ENCODE data around the gene JAML. TPM values are rescaled to one million over a fixed set of nuclear protein-coding genes. Genes with fewer than 3 reads are reported as not detected.

Gene JAML
- total RNA-seq, 2 donors from 2014 or later, result 79.9 to 84.0 TPM

DNA sequence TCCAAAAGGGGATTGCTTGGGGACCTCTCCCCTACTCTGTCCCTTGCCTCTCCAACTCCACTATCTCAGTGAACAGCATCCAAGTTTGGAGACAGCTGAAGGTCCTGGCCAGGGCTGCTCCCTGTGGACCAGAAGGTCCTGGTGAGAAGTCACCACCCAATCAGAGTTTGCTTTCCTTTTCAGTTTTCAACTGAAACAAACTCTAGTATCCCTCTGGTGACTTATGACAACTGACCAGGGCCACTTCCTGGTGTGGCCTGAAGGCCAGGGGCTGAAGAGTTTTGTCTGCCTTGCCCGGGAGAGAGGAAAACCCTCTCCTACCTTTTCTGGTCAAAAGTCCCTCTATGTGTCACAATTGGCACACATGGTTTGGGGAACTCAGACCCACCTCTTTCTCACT, 5.1 kb downstream of the JAML start:
- Mint-ChIP-seq H3K4me3 (peak overlapping the region; percentile 77), H3K4me1 (peaks cover 73% of the 10 kb centered on the region), H3K27ac (peak overlapping the region; percentile 95), H3K27me3 (no peaks in the 10 kb centered on the region), H3K36me3 (ENCODE audit: low read depth) (no peaks in the 10 kb centered on the region)
- ATAC-seq (no peak), DNase-seq (no peak)
- H3K9me3 ChIP-seq (ENCODE audit: control insufficient read depth, low read length, poor library complexity, severe bottlenecking), result no peaks in the 10 kb centered on the region

DNA sequence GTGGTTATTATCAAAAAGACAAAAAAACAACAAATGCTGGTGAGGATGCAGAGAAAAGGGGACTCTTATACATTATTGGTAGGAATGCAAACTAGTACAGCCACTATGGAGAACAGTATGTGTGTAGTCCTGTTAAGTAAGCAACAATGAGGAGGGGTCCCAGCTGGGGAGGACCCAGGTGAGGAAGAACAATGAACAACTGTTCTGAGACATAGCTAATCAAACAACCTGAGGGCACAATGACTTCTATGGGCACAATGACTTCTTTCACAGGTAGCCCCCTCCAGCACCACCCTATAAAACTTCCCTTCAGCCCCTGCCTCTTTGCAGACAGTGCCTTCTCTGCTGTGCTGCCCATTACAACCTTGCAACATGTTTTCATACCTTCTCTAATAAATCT, 5.6 kb downstream of the JAML start:
- Mint-ChIP-seq H3K36me3 (ENCODE audit: low read depth) (no peaks in the 10 kb centered on the region), H3K27ac (peak overlapping the region; percentile 95), H3K4me3 (peak overlapping the region; percentile 77), H3K4me1 (peaks cover 74% of the 10 kb centered on the region), H3K27me3 (no peaks in the 10 kb centered on the region)
- no peaks in the 10 kb centered on the region for H3K9me3 ChIP-seq (ENCODE audit: control insufficient read depth, low read length, poor library complexity, severe bottlenecking)
- ATAC-seq (no peak), DNase-seq (no peak)

DNA sequence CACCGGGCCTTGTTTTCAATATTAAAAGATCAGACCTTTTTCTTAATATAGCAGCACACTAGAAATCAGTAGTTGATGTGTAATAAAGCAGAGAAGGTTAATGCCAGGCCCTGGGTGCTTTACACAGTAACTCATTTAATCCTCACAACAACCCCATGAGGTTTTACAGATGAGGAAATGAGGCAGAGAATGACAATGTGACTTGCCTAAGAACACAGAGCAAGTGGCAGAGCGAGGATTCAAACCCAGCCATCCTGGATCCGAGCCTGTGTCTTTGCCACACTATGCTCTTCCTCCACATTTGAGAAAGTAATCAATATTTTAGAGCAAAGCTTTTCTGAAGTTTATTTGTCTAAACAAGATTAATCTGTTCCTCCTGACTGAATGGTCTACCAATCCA, 7.2 kb downstream of the JAML start:
- no peak for DNase-seq

DNA sequence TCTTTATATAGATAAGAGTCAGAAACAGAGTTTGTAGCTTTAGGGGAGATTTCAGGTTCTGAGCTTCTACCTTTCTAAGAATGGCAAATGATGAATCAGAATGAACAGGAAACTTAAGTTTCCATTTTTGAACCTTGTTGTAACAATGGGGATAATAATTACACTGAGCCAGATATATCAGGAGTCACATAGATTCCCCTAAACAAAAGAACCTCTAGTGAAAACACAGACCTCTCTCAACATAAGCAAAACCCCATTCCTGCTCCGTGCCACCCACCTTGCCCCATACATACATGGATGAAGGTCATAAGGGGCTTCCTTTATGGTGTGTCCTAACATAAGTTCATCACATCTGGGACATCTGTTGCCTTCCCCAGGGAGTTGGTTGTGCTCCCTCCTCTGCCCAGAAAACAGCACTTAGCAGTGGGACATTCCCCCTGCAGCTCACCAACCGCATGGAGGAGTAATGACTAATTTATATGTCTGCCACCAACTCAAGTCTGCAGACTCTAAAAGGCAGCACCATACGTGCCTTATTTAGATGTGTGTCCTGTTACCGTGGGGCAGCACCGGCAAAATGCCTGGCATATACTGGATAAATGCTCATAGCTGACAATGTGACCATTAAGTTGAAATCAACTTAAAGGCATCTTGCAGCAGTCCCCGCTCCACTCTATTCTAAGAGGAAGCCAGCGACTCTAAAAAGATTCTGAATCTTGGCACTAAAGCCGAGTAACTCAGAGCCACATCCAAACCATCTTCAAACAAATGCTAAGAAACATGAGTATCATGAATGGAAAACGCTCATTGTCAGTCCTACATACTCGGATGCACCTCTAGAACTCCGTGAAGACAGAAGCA, 8.0 kb downstream of the JAML start:
- peak overlapping the region; percentile 95 for H3K27ac Mint-ChIP-seq
- H3K9me3 ChIP-seq (ENCODE audit: control insufficient read depth, low read length, poor library complexity, severe bottlenecking), result no peaks in the 10 kb centered on the region
- peak in 1 of 3 donors; percentile 37 for DNase-seq

More for the DNA sequence above, 7.2 kb downstream of the JAML start:
- peak overlapping the region; percentile 91 for H3K4me3 Mint-ChIP-seq
- no peaks in the 10 kb centered on the region for H3K27me3 Mint-ChIP-seq
- peak overlapping the region; percentile 95 for H3K27ac Mint-ChIP-seq
- H3K9me3 ChIP-seq (ENCODE audit: control insufficient read depth, low read length, poor library complexity, severe bottlenecking), result no peaks in the 10 kb centered on the region
- peaks cover 5% of the 10 kb centered on the region for H3K36me3 Mint-ChIP-seq (ENCODE audit: low read depth)
- H3K4me1 Mint-ChIP-seq, result peaks cover 76% of the 10 kb centered on the region
- ATAC-seq, result peak; percentile 57

DNA sequence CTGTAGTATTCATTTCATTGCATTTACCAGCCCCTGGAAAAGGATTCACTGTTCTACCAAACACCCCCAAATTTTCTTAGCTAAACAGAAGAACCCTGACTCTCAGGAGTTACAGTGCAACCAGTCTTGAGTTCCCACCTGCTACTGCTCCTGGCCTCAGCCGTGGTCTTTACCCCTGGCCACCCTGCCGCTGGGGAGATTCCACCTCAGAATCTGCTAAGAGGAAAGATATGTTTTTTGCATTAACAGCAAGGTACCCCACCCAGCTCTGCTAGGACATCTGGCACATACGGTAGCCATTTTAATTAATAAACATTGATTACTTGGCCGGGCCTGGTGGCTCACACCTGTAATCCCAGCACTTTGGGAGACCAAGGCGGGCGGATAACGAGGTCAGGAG, 9.0 kb downstream of the JAML start:
- no peaks in the 10 kb centered on the region for H3K9me3 ChIP-seq (ENCODE audit: control insufficient read depth, low read length, poor library complexity, severe bottlenecking)
- Mint-ChIP-seq H3K27ac (peak overlapping the region; percentile 95), H3K4me3 (peak overlapping the region; percentile 91), H3K27me3 (no peaks in the 10 kb centered on the region), H3K4me1 (peaks cover 78% of the 10 kb centered on the region), H3K36me3 (ENCODE audit: low read depth) (peaks cover 14% of the 10 kb centered on the region)
- ATAC-seq (no peak), DNase-seq (no peak)

More for the DNA sequence above, 8.0 kb downstream of the JAML start:
- H3K4me1 Mint-ChIP-seq, result peaks cover 79% of the 10 kb centered on the region
- peaks cover 10% of the 10 kb centered on the region for H3K36me3 Mint-ChIP-seq (ENCODE audit: low read depth)
- no peaks in the 10 kb centered on the region for H3K27me3 Mint-ChIP-seq
- peak; percentile 87 for ATAC-seq
- peak overlapping the region; percentile 91 for H3K4me3 Mint-ChIP-seq

DNA sequence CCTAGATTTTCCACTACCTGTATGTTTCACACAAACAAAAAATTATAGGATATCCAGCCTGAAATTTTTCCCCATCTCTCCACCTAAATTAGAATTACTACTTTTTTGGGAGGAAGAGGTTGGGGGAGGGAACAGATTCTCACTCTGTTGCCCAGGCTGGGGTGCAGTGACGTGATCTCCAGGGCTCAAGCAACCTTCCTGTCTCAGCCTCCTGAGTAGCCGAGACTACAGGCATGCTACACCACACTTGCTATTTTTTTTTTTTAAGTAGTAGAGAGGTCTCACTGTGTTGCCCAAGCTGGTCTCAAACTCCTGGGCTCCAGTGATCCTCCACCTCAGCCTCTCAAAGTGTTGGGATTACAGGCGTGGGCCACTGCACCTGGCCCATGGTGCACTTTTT, 9.5 kb downstream of the JAML start:
- H3K36me3 Mint-ChIP-seq (ENCODE audit: low read depth), result peaks cover 14% of the 10 kb centered on the region
- peak overlapping the region; percentile 74 for H3K4me3 Mint-ChIP-seq
- DNase-seq (no peak), ATAC-seq (peak; percentile 24)
- peak overlapping the region; percentile 95 for H3K27ac Mint-ChIP-seq
- H3K9me3 ChIP-seq (ENCODE audit: control insufficient read depth, low read length, poor library complexity, severe bottlenecking), result no peaks in the 10 kb centered on the region
- H3K27me3 Mint-ChIP-seq, result no peaks in the 10 kb centered on the region
- peaks cover 78% of the 10 kb centered on the region for H3K4me1 Mint-ChIP-seq

DNA sequence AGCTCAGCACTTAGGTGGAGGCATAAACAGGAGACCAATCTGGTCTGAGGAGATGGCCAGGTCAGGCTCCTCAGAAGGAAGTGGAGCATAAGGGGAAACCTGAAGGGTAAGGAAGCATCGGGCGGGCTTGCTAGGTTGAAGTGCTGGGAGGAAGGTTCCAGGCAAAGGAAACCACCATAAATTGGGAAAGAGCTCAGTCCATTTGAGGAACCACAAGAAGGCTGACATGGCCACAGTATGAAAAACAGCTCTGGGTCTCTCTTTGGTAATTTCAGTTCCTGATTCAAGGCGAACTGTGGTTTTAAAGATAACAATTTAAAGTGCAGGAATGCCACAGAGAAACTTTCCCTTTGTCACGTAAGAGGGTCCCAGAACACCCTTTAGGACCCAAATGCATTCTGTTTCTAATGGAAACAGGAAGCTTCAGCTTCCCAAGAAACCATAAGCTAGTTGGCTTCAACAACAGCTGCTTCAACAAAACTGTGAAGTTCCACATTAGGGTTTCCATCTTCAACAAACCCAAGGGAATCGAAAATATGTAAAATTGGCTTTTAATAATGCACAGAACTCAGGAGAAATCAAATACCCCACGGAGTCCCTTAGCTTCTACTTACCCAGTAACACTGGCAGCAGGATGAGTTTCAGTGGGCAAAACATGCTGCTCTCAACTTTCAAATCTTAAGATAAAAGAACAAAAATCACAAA, 10.4 kb downstream of the JAML start:
- Mint-ChIP-seq H3K27me3 (no peaks in the 10 kb centered on the region), H3K36me3 (ENCODE audit: low read depth) (peaks cover 14% of the 10 kb centered on the region), H3K4me3 (peak overlapping the region; percentile 74), H3K27ac (peak overlapping the region; percentile 95), H3K4me1 (peaks cover 72% of the 10 kb centered on the region)
- no peak for ATAC-seq
- no peaks in the 10 kb centered on the region for H3K9me3 ChIP-seq (ENCODE audit: control insufficient read depth, low read length, poor library complexity, severe bottlenecking)
- DNase-seq, result no peak

DNA sequence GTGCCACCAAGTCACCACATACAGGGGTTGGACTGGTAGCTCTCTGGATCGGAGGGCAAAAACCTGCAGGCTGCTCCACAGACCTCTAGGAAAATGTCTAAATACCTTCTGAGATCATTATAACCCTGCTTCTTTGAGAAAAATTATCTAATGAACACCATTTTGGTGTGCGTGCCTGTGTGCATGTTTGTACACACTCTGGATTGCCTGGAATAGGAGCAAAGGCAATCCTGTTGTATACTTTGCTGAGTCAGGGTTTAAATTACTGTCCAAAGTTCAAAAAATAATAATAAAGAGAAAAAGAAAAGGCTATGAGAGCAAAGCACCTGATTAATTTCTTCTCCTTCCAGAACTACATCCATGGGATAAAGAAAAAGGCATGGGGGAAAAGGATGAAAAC, 11.0 kb downstream of the JAML start:
- Mint-ChIP-seq H3K4me1 (peaks cover 69% of the 10 kb centered on the region), H3K27ac (peak overlapping the region; percentile 95), H3K4me3 (peak overlapping the region; percentile 41), H3K27me3 (no peaks in the 10 kb centered on the region), H3K36me3 (ENCODE audit: low read depth) (peaks cover 15% of the 10 kb centered on the region)
- DNase-seq (no peak), ATAC-seq (no peak)
- no peaks in the 10 kb centered on the region for H3K9me3 ChIP-seq (ENCODE audit: control insufficient read depth, low read length, poor library complexity, severe bottlenecking)

DNA sequence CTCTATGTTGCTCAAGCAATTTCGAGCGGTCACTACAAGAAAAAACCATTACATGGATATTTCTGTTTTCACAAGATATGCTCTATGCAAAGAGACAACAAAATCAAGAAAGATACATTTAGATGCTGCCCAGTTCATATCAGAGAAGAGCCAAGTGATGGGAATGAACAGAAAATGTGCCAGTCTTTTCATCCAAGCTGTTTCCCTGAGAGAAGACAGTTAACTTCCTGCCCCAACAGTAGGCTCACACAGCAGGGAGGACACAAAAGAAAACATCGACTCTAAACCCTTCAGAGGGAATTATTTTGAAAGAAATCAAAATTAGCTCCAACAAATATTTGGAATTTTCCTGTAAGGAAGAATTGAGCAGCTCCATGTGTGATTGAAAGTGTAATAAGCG, 11.6 kb downstream of the JAML start:
- no peaks in the 10 kb centered on the region for H3K9me3 ChIP-seq (ENCODE audit: control insufficient read depth, low read length, poor library complexity, severe bottlenecking)
- Mint-ChIP-seq H3K27ac (peak overlapping the region; percentile 95), H3K4me3 (peak overlapping the region; percentile 50), H3K27me3 (no peaks in the 10 kb centered on the region), H3K36me3 (ENCODE audit: low read depth) (peaks cover 15% of the 10 kb centered on the region), H3K4me1 (peaks cover 66% of the 10 kb centered on the region)
- no peak for DNase-seq
- ATAC-seq, result no peak

DNA sequence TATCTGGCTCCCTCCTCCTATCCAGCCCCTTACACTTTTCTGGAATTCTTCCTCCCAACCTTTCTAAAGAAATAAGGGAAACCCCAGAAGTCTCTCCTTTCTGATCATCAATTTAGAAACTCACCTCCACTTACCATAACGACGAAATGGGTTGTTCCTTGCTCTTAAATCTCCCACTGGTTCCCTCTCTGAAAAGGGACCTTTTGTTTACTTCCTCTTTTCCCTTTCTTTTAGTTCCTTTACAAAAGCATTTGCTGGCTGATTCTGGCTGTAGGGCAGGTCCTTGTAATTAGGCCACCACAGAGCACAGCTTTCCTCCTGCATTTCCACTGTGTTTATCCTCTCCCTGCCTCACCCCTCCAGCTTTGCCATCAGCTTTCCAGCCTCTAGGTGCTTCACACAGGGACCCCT, 12.0 kb downstream of the JAML start:
- ATAC-seq, result no peak

DNA sequence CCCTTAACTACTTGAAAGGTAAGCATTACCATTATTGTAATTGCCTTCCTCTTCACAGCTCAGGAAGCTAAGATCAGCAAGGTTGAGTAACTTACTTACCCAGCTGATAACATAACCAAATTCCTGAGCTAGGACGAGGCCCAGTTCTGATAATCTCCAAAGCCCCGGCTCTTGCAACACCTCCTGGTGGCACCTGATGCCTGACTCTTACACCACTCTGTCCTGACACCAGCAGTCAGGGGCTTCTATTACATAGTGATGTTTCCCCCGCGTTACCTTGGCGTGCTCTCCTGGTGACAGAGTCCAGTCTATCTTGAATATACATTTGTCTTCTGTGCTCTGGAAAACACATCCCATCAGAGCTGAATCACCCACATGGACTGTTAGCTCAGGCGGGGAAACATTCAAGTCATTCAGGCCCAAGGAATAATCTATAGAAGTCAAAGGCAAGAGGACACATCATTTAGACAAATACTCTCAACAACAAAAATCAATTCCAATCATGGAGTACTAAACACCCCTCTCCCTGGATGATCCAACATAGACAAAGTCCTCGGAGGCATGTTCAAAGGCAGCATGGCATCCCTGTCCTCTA, 12.6 kb downstream of the JAML start:
- no peaks in the 10 kb centered on the region for H3K9me3 ChIP-seq (ENCODE audit: control insufficient read depth, low read length, poor library complexity, severe bottlenecking)
- Mint-ChIP-seq H3K4me3 (peak overlapping the region; percentile 19), H3K36me3 (ENCODE audit: low read depth) (peaks cover 18% of the 10 kb centered on the region), H3K27ac (peak overlapping the region; percentile 95), H3K27me3 (no peaks in the 10 kb centered on the region), H3K4me1 (peaks cover 61% of the 10 kb centered on the region)
- DNase-seq (no peak), ATAC-seq (no peak)

More for the DNA sequence above, 12.0 kb downstream of the JAML start:
- no peak for DNase-seq
- Mint-ChIP-seq H3K4me1 (peaks cover 65% of the 10 kb centered on the region), H3K27me3 (no peaks in the 10 kb centered on the region), H3K36me3 (ENCODE audit: low read depth) (peaks cover 18% of the 10 kb centered on the region), H3K4me3 (peak overlapping the region; percentile 50), H3K27ac (peak overlapping the region; percentile 95)
- no peaks in the 10 kb centered on the region for H3K9me3 ChIP-seq (ENCODE audit: control insufficient read depth, low read length, poor library complexity, severe bottlenecking)

DNA sequence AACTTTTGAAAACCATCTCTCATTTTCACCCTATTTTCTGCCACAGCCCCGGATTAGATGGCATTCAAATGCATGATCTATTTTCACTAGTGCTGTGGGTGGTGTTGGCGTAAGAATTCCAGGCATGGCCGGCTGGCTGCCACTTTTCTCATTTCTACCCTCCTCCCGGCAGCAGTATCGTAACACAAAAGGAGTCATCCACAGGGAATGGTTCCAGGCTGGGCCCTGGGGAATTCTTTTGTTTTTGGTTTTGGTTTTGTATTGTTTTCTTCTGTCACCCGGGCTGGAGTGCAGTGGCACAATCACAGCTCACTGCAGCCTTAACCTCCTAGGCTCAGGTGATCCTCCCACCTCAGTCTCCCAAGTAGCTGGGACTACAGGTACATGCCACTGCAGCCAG, 13.8 kb downstream of the JAML start:
- H3K36me3 Mint-ChIP-seq (ENCODE audit: low read depth), result peaks cover 20% of the 10 kb centered on the region
- no peaks in the 10 kb centered on the region for H3K27me3 Mint-ChIP-seq
- peaks cover 62% of the 10 kb centered on the region for H3K4me1 Mint-ChIP-seq
- DNase-seq (no peak), ATAC-seq (no peak)
- peak overlapping the region; percentile 95 for H3K27ac Mint-ChIP-seq
- H3K9me3 ChIP-seq (ENCODE audit: control insufficient read depth, low read length, poor library complexity, severe bottlenecking), result no peaks in the 10 kb centered on the region
- H3K4me3 Mint-ChIP-seq, result no peak overlapping the region

DNA sequence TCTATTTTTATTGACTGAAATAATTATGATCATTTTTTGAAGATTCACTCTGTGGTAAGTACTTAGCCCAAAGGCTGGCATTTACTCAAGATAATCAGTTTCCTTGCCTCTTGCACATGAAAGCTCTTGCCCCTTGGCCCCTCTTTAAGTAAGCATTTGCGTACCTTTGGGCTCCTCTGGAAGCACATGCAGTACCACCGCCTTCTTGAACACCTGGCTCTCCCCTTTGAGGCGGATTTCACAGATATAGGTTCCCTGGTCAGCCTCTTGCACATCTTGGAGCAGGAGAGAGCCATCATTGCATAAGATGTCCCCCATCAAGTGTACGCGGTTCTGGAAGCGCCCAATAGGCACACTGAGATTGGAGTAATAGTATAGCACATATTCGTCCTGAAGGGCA, 14.5 kb downstream of the JAML start:
- peak overlapping the region; percentile 95 for H3K27ac Mint-ChIP-seq
- ATAC-seq (no peak), DNase-seq (no peak)
- H3K9me3 ChIP-seq (ENCODE audit: control insufficient read depth, low read length, poor library complexity, severe bottlenecking), result no peaks in the 10 kb centered on the region
- peaks cover 66% of the 10 kb centered on the region for H3K4me1 Mint-ChIP-seq
- no peak overlapping the region for H3K4me3 Mint-ChIP-seq
- H3K36me3 Mint-ChIP-seq (ENCODE audit: low read depth), result peaks cover 23% of the 10 kb centered on the region
- no peaks in the 10 kb centered on the region for H3K27me3 Mint-ChIP-seq

Data from T-helper 17 cell (primary cell).